Measurements from ENCODE around the gene ANKRD9. TPM values are rescaled to one million over a fixed set of nuclear protein-coding genes. Genes with fewer than 3 reads are reported as not detected.

The ANKRD9 gene
- total and polyA plus RNA-seq, 7 donors: 22.7 to 126 (median 74.4) TPM

- no peak for DNase-seq
Observed at GRCh38 chr14:102454711-102455110, 54.9 kb downstream of the ANKRD9 start.

DNA sequence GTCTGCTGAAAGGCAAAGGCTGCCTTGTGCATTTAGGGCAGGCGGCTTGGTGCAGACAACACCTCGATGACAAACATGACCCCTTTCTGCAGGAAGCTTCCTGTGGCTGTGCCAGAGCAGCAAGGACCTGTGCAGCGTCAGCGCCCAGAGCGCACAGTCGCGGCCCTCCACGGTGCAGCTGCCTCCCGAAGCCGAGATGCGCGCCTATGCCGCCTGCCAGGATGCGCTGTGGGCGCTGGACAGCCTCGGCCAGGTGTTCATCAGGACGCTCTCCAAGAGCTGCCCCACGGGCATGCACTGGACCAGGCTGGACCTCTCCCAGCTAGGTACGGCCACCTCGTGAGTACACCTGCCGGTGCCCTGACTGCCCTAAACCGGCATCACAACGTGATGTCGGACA is 57.3 kb downstream of the ANKRD9 start:
- DNase-seq (no peak), ATAC-seq (no peak)
- no peaks in the 10 kb centered on the region for H3K27me3 ChIP-seq (ENCODE audit: insufficient read depth in 3 of 3, low read length in 2 of 3)
- intact Hi-C loops (cut with DNase I): no loop called here
- H3K4me1 ChIP-seq: peaks cover 12% of the 10 kb centered on the region
- no peak overlapping the region for H3K27ac ChIP-seq
- H3K36me3 ChIP-seq (ENCODE audit: insufficient read depth in 1 of 2, low read depth in 1 of 2): peaks cover 0 to 97% of the 10 kb centered on the region in 2 donors
- TF ChIP-seq, protein P1, sequence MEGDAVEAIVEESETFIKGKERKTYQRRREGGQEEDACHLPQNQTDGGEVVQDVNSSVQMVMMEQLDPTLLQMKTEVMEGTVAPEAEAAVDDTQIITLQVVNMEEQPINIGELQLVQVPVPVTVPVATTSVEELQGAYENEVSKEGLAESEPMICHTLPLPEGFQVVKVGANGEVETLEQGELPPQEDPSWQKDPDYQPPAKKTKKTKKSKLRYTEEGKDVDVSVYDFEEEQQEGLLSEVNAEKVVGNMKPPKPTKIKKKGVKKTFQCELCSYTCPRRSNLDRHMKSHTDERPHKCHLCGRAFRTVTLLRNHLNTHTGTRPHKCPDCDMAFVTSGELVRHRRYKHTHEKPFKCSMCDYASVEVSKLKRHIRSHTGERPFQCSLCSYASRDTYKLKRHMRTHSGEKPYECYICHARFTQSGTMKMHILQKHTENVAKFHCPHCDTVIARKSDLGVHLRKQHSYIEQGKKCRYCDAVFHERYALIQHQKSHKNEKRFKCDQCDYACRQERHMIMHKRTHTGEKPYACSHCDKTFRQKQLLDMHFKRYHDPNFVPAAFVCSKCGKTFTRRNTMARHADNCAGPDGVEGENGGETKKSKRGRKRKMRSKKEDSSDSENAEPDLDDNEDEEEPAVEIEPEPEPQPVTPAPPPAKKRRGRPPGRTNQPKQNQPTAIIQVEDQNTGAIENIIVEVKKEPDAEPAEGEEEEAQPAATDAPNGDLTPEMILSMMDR (IDR thresholded peaks at IDR 0.05): no peak
- no peak overlapping the region for H3K4me3 ChIP-seq
- no peaks in the 10 kb centered on the region for H3K9me3 ChIP-seq
- WGBS, 3 donors: 90 to 92% (median 91%) methylated on average over 24 of the region's 24 CpGs

More at GRCh38 chr14:102454711-102455110, 54.9 kb downstream of the ANKRD9 start:
- no peak for ATAC-seq
- H3K27me3 ChIP-seq (ENCODE audit: insufficient read depth in 3 of 3, low read length in 2 of 3): no peaks in the 10 kb centered on the region
- peaks cover 0 to 99% of the 10 kb centered on the region in 2 donors for H3K36me3 ChIP-seq (ENCODE audit: insufficient read depth in 1 of 2, low read depth in 1 of 2)
- no peaks in the 10 kb centered on the region for H3K9me3 ChIP-seq
- TF ChIP-seq, protein P1 (IDR thresholded peaks at IDR 0.05): no peak
- 46 to 64% (median 51%) methylated on average over 5 of the region's 5 CpGs for WGBS, 3 donors
- intact Hi-C loops (cut with DNase I): no loop called here
- no peak overlapping the region for H3K4me3 ChIP-seq
- H3K4me1 ChIP-seq: peaks cover 12% of the 10 kb centered on the region
- no peak overlapping the region for H3K27ac ChIP-seq

Other genes starting within 250 kb of the ANKRD9 start
- gene MOK, start 204.6 kb downstream of the ANKRD9 start, total RNA-seq: 1 to 10 TPM; 1.8 to 3.4 (median 2.1) TPM
- 10 to 100 TPM in 1 of 3 donors, 1 to 10 TPM in 2; 3.4 to 11.1 (median 4.5) TPM for gene MOK, start 204.6 kb downstream of the ANKRD9 start, polyA plus RNA-seq
- 10 to 100 TPM in 3 of 4 donors, 1 to 10 TPM in 1; 8.5 to 18.2 (median 12.3) TPM for gene ZNF839, start 190.0 kb downstream of the ANKRD9 start, total RNA-seq
- 1 to 10 TPM; 4.6 to 10.0 (median 7.2) TPM for gene ZNF839, start 190.0 kb downstream of the ANKRD9 start, polyA plus RNA-seq
- 10 to 100 TPM; 27.8 to 40.1 (median 32.5) TPM for gene CINP, start 146.9 kb downstream of the ANKRD9 start, total RNA-seq
- gene CINP, start 146.9 kb downstream of the ANKRD9 start, polyA plus RNA-seq: 10 to 100 TPM; 22.5 to 42.4 (median 35.9) TPM
- 10 to 100 TPM; 12.9 to 22.5 (median 18.4) TPM for gene TECPR2, start 146.8 kb downstream of the ANKRD9 start, total RNA-seq
- gene TECPR2, start 146.8 kb downstream of the ANKRD9 start, polyA plus RNA-seq: 10 to 100 TPM in 1 of 3 donors, 1 to 10 TPM in 2; 5.7 to 19.9 (median 5.9) TPM
- 10 to 100 TPM; 11.6 to 17.7 (median 15.8) TPM for gene RCOR1, start 82.9 kb upstream of the ANKRD9 start, total RNA-seq
- gene RCOR1, start 82.9 kb upstream of the ANKRD9 start, polyA plus RNA-seq: 10 to 100 TPM in 1 of 3 donors, 1 to 10 TPM in 2; 6.0 to 14.3 (median 8.2) TPM